Adrenal gland (tissue), 12 donors: ENCODE data around the gene PVALEF. TPM values are rescaled to one million over a fixed set of nuclear protein-coding genes. Genes with fewer than 3 reads are reported as not detected.

Experiments used
- DNase-seq, 7 donors: peaks; one replicate each; pipeline ENCODE4 v3.0.0-alpha.2; 2019 to 2020
- H3K27ac ChIP-seq, 5 donors: fragments of 200-600 bp; sonication (generic) in 4 of 5; 1 replicate in 3 of 5; 2 replicates in 2 of 5; pipeline versions ENCODE4 v1.5.1 to v1.8.0; 2016 to 2020; ENCODE audit warnings: mild to moderate bottlenecking in 1 of 5
- H3K27me3 ChIP-seq: fragments of 200-600 bp; 2 replicates; pipeline ENCODE4 v1.8.0; 2021
- H3K36me3 ChIP-seq, 2 donors: fragments of 200-600 bp; replicated peaks in 1 of 2; 1 replicate in 1 of 2; 2 replicates in 1 of 2; pipeline versions ENCODE4 v1.5.1 to v1.8.0; 2018 to 2022
- H3K4me1 ChIP-seq, 2 donors: fragments of 200-600 bp; replicated peaks in 1 of 2; 1 replicate in 1 of 2; 2 replicates in 1 of 2; pipeline versions ENCODE4 v1.5.1 to v1.8.0; 2018 to 2021
- H3K4me3 ChIP-seq, 4 donors: fragments of 200-600 bp; sonication (generic) in 3 of 4; one replicate each; pipeline ENCODE4 v1.5.1; 2016 to 2018
- H3K9me3 ChIP-seq, 3 donors: fragments of 200-600 bp; sonication (generic) in 1 of 3; replicated peaks in 1 of 3; 1 replicate in 2 of 3; 2 replicates in 1 of 3; pipeline versions ENCODE4 v1.5.1 to v1.8.0; 2016 to 2021
- CTCF ChIP-seq, 6 experiments: fragments of 450-650 bp in 4 of 6; fragments of 200-600 bp in 2 of 6; sonication (generic) in 1 of 6; IDR thresholded peaks; 1 replicate in 5 of 6; 2 replicates in 1 of 6; pipeline versions ENCODE4 v1.5.1 to v1.8.0; 2016 to 2021; ENCODE audit warnings: antibody characterized with exemption in 6 of 6, mild to moderate bottlenecking in 2 of 6, moderate library complexity in 1 of 6
- POLR2A ChIP-seq, 2 donors: fragments of 450-650 bp; IDR thresholded peaks; one replicate each; pipeline ENCODE4 v1.6.1; 2017; ENCODE audit warnings: antibody characterized with exemption in 2 of 2, mild to moderate bottlenecking in 2 of 2, moderate library complexity in 1 of 2
- WGBS, 4 donors: extraction: QIAGEN DNeasy Blood & Tissue Kit in 2 of 4; methylation state at CpG; one replicate each; pipeline versions ENCODE4 v1.1.5 to v1.1.7; 2013 to 2017; 5-methylcytosine and 5-hydroxymethylcytosine counted together
- intact Hi-C, 2 donors: fragments of 100-400 bp; cut with DNase I; formaldehyde crosslinking; loops; one replicate each; pipeline versions ENCODE4 v1.14.1 to v1.15.0; 2022 to 2023
- polyA plus RNA-seq, 3 donors: library from polyadenylated mRNA; stranded (reverse); fragments of 200-250 nt in 2 of 3; fragments of 350-450 nt in 1 of 3; fragmentation: Illumina TruSeq in 1 of 3; extraction: RNeasy Lipid Tissue Mini Kit (QIAGEN cat#74804) in 1 of 3; gene quantifications; one replicate each; pipeline ENCODE4 v1.2.3, GENCODE V29; 2013 to 2014
- total RNA-seq, 9 donors: library from RNA; depleted of rRNA in 4 of 9; stranded (reverse); fragments of >200 nt in 4 of 9; fragments of 120-200 nt in 1 of 9; fragmentation: NEBNext Ultra II Directional in 1 of 9; extraction: Animal tissue kit (Norgen Biotek cat#: 25700) in 1 of 9; gene quantifications; one replicate each; pipeline versions ENCODE4 v1.1.0 to v1.2.4, GENCODE V29; 2013 to 2023
- donor health status: healthy with polysubstance abuse.
- donor health status: Bipolar disorder and iron deficiency.
- donor health status: DM: yes; HTN: yes; CAD: no.
- donor health status: DM: no; HTN: no; CAD: no.
- donor health status: DM: no; HTN: no; CAD: no.
- donor health status: DM: yes; HTN: yes; CAD: no.

The PVALEF gene
- total and polyA plus RNA-seq, 12 donors: not detected

GRCh38 chr17:81180836-81181810 is 15.8 kb downstream of the PVALEF start:
- H3K9me3 ChIP-seq: no peaks in the 10 kb centered on the region
- no peak for DNase-seq
- no peaks in the 10 kb centered on the region for H3K4me1 ChIP-seq
- no peak overlapping the region for H3K4me3 ChIP-seq
- 87 to 89% (median 88%) methylated on average over 11 to 49 of the region's 49 CpGs for WGBS, 4 donors
- no peak overlapping the region for H3K27ac ChIP-seq
- intact Hi-C loops: no loop called here
- TF ChIP-seq POLR2A (IDR thresholded peaks at IDR 0.05): no peak
- TF ChIP-seq CTCF (IDR thresholded peaks at IDR 0.05): no peak
- no peaks in the 10 kb centered on the region for H3K27me3 ChIP-seq
- no peaks in the 10 kb centered on the region for H3K36me3 ChIP-seq

GRCh38 chr17:81181811-81182185 is 16.5 kb downstream of the PVALEF start:
- TF ChIP-seq CTCF (IDR thresholded peaks at IDR 0.05): no peak
- no peak for TF ChIP-seq POLR2A (IDR thresholded peaks at IDR 0.05)
- intact Hi-C loops: no loop called here
- H3K27ac ChIP-seq: no peak overlapping the region
- no peaks in the 10 kb centered on the region for H3K27me3 ChIP-seq
- WGBS, 4 donors: 73 to 91% (median 90%) methylated on average over 3 to 19 of the region's 19 CpGs; no CpG with 5 or more reads in 1 of the 4 donors
- H3K4me3 ChIP-seq: no peak overlapping the region
- DNase-seq: no peak
- no peaks in the 10 kb centered on the region for H3K4me1 ChIP-seq
- no peaks in the 10 kb centered on the region for H3K36me3 ChIP-seq
- no peaks in the 10 kb centered on the region for H3K9me3 ChIP-seq

- Histone ChIP-seq H3K4me3 (no peak overlapping the region), H3K36me3 (no peaks in the 10 kb centered on the region), H3K27ac (no peak overlapping the region), H3K9me3 (no peaks in the 10 kb centered on the region), H3K4me1 (no peaks in the 10 kb centered on the region), H3K27me3 (no peaks in the 10 kb centered on the region)
- WGBS, 4 donors: 83 to 92% (median 89%) methylated on average over 4 to 5 of the region's 5 CpGs
- intact Hi-C loops: no loop called here
- DNase-seq: no peak
- TF ChIP-seq POLR2A (IDR thresholded peaks at IDR 0.05): no peak
- TF ChIP-seq CTCF (IDR thresholded peaks at IDR 0.05): no peak
Measured at GRCh38 chr17:81182596-81182995, 17.3 kb downstream of the PVALEF start.

GRCh38 chr17:81183316-81183715 is 18.0 kb downstream of the PVALEF start:
- TF ChIP-seq POLR2A (IDR thresholded peaks at IDR 0.05): no peak
- TF ChIP-seq CTCF (IDR thresholded peaks at IDR 0.05): no peak
- no peak overlapping the region for H3K4me3 ChIP-seq
- 86 to 95% (median 94%) methylated on average over 3 to 10 of the region's 10 CpGs for WGBS, 4 donors
- no peak for DNase-seq
- H3K9me3 ChIP-seq: no peaks in the 10 kb centered on the region
- no peak overlapping the region for H3K27ac ChIP-seq
- no peaks in the 10 kb centered on the region for H3K4me1 ChIP-seq
- intact Hi-C loops: no loop called here
- no peaks in the 10 kb centered on the region for H3K36me3 ChIP-seq
- no peaks in the 10 kb centered on the region for H3K27me3 ChIP-seq
